HG03159 (cell line): ENCODE data around the gene TUBB1.

Experiments used
- ATAC-seq: cut with Tn5 transposase; IDR thresholded peaks from one replicate; pipeline ENCODE4 v1.9.1; 2021; ENCODE audit warnings: mild to moderate bottlenecking, moderate library complexity; ENCODE audit not compliant: unreplicated experiment

TUBB1 gene

DNA sequence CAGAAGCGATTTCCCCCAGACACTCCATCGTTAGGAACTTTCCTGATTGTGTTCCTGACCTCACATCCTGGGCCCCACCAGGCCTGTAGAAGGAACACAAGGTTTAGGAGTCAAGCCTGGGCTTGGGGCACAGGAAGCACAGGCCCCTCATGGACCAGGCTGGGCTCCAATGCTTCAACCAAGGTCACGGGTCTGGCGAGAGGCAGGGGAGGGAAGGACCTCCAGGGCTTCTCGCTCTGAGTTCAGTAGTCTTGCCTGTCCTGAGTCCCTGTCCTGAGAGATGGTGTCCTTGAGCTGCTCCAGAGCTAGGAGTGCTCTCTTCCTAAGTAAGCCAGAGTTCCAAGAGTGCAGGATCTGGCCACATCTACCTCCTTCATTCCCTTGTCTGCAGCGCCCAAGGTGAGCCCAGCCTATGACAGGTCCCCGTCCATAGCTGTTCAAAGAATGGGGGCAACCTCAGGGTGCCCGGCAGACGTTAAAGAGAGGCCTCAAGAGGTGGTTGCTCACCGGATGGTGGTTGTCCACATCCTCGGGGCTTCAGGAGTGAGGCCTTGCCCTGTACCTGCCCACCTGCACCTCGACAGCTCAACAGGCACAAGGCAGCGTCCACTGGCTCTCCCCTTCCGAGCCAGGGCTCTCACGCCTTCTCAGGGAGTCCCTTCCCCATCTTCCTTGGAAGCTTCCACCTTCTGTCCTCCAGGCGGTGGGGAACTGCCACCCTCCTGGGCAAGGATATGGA lies 1.6 kb upstream of the TUBB1 start:
- no peak for ATAC-seq

DNA sequence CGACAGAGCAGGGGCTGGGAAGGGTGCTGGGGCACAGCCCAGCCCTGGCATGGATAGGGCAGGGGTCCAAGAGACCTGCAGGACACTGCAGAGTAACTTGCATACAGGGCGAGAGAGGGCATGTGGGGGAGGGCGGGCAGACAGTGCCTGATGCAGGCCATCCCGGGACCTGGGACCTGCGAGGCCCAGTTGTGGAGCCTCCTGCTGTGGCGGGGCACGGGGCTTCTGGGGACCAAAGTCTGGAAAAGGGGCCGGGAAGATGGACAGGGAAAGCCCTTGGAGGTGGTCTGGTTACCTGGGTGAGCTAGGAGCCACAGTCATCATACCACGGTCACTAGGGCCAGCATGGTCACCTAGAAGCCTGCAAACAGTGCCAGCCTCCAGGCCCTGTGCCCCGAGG lies 412 bp upstream of the TUBB1 start:
- ATAC-seq, result no peak

DNA sequence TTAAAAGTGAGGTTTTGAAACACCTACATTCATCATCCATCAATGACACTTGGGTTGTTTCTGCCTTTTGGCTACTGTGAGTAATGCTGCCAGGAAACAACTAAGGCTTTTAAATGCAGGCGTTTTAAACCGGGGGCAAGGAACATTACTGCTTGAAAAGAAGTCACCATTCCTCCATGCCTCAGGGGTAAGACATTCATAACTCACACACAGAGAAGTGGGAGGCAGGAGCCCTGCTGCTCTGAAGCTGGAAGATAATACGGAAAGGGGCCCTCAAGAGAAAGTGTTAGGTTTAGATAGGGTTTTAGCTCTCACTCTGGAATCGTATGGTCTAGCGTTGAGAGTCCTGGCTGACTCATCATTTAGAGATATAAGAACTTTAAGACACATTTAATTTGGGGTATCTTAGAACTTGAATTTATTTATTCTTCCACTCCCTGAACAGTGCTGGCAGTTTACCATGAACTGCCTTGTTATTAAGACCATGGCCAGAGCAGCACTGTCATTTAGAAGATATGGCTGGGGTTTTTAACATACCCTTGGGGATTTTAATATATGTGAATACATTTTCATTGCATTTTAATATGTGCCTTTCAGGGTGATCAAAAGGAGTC lies 1.8 kb downstream of the TUBB1 start:
- ATAC-seq, result no peak

DNA sequence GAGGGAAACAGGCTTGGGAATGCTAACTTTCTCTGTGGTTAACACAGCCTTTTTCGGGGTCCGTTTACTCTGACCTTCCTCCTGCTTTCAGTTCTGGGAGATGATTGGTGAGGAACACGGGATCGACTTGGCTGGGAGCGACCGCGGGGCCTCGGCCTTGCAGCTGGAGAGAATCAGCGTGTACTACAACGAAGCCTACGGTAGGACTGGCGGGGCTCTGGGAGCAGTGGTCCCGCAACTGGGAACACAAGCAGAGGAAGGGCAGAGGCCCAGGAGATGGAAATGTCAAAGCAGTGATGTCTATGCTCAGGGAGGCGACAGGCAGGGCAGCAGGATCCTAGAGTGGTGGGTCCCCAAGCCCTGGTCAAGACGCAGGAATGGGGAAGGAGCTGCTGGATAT lies 3.5 kb downstream of the TUBB1 start:
- no peak for ATAC-seq

DNA sequence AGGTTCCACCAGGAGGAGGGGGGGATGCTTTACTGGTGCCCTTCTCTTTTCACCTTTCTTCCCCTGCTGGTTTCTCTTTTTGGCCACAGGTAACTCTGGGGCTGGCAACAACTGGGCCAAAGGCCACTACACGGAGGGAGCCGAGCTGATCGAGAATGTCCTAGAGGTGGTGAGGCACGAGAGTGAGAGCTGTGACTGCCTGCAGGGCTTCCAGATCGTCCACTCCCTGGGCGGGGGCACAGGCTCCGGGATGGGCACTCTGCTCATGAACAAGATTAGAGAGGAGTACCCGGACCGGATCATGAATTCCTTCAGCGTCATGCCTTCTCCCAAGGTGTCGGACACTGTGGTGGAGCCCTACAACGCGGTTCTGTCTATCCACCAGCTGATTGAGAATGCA lies 4.4 kb downstream of the TUBB1 start:
- ATAC-seq, result no peak

DNA sequence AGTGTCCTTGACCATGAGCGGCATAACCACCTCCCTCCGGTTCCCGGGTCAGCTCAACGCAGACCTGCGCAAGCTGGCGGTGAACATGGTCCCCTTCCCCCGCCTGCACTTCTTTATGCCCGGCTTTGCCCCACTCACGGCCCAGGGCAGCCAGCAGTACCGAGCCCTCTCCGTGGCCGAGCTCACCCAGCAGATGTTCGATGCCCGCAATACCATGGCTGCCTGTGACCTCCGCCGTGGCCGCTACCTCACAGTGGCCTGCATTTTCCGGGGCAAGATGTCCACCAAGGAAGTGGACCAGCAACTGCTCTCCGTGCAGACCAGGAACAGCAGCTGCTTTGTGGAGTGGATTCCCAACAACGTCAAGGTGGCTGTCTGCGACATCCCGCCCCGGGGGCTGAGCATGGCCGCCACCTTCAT lies 4.9 kb downstream of the TUBB1 start:
- ATAC-seq, result no peak

DNA sequence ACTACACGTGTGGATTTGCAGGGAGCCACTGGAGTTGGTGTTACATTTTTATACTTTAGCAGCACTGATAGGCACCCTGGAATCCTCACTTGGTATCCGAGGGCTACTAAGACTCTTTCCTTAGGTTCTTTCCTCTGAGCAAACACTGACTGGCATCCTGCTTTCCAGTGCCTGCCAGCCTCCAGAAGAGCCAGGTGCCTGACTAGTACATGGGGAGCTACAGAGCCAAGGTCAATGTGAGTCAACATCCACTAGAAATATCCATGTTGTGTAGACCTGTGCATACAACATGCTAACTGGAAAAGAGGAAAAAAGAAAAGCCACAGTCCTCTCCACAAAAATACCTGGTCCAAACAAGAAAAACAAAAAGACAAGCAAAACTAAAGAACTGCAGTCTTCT lies 5.9 kb downstream of the TUBB1 start:
- ATAC-seq, result no peak

DNA sequence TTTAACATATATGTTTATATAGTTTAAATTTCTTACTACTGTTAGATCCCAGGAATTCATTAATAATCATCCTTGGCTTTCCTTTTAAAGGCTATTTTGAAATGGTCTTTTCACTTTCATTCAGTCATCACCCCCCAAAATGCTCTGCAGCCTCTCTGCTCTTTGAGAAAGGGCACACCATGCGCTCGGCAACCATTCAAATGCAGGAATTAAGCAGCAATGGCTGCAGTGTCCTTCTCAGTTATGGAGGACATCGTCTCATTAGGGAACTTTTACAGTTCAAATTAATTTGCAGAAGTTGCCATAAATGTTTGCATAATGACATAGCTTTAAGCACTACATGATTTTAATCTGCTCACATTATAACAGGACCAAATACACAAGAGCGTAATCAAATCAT lies 6.3 kb downstream of the TUBB1 start:
- ATAC-seq, result no peak

DNA sequence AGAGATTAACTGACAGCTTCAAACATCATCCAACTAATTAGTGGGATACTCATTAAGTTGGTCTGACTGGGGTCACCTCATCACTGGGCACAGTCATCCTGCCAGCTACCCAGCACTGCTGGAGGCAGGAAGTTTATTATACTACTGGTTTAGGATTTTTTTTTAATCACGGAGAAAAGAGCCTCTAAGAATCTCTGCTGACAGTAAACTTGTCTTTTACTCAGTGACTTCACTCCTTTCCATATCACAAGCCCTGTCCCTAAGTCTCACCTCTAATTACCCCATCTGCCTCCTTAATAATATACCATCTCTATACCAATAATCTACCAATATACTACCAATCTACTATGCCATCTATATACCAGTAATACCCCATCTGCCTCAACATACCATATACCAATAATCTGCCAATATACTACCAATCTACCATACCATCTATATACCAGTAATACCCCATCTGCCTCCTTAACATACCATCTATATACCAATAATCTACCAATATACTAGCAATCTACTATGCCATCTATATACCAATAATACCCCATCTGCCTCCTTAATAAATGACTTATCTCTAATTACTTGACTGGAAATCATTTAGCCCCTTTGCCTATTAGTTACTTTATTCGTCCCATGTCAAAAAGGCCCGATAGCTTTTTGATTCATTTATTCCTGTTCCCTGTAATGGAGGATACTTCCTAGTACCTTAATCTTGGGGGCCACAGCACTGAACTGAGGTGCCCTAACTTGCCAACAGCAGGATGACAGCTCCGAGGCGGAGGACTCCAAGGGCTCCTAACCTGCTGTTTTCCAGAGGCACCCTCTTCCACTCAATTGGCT lies 7.9 kb downstream of the TUBB1 start:
- no peak for ATAC-seq

DNA sequence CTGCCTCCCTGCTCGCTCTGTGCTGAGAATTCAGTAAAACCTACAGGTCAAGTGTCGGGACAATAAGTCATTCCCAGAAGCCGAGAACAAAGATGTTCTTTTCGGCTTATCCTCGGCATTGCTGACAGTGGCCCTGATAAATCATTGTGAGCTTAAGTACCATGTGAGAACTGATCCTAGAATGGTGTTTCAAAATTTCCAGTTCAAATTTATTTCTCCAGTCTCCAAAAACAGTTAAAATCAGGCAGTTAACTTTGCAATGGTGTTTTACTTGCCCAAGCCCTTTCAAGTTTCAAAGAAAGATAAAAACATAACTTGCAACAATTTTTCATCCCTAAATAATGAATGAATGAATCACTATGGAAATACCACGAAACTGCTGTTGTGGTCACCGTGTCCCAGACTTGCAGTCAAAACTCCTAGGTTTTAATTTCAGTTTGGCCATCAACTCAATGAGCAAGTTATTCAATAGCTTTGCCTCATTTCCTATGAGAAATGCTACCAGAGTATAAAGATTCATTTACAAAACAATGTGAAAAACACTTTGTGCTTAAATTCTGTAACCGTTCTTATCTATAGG lies 8.6 kb downstream of the TUBB1 start:
- ATAC-seq, result no peak

DNA sequence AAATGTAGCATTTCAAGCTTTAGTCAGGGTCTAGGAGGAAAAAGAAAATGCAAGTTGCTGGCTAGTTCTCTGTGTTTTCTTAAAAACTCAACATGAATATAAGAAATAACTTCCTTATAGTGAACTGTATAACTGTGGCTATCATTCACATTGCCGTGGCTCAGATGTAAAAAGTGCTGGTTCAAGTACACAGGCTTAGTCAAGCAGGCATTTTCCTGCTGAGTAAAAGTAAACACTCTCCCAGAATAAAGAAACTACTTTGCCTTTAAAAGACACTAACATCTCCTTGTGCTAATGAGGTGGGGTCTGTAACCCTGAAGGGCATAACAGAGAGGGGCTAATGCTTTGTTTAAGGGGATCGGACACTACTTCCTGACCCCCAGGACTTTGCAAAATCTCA lies 9.6 kb downstream of the TUBB1 start:
- no peak for ATAC-seq

DNA sequence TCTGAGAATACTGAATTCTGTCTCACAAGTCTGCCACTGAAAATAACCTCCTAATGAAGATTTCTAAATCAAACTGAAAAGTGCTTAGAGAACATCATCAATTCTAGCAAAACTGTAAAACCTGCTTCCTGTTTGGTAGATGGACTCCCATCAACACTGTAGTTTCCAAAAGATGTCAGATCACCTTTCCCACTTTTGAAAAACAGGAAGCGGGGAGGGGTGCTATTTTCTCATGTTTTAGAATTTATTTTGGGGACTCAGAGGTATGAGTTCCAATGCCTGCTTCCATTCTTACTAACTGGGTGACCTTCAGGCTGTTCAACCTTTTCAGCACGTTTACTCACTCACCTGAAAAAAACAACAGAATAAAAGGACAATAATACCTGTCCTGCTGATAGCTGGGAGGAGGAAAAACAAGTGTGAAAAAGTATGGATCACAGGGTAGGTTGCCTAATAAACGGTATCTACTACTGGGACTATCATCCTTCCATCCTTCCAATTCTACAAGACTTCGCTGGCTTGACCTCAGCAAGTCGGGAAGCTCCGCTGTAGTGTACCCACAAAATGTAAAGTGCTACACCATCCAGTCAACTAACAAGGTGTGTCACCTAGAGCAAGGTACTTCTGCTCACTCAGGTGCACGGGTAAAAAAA lies 11.8 kb downstream of the TUBB1 start:
- ATAC-seq, result no peak

DNA sequence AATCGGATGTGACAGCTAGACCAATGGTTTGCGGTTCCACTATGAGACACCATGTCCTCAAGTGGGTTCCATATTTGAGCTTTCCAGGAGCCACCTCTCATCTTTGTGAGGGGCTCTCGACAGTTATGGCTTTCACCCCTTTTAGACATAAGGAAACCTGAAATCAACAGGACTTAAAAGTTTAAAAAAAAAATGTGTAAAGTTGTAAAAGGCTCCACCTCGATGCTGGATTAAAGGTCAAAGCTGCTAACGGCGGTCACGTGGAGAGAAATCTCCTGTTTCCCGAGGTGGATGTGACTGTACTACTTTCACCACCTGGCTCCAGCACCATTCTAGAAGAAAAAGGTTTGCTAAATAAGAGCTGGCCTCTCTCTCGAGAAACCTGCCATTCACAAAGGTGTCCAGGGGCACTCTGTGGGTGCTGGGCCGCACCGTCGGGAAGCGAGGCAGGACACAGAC lies 12.4 kb downstream of the TUBB1 start:
- ATAC-seq, result no peak

DNA sequence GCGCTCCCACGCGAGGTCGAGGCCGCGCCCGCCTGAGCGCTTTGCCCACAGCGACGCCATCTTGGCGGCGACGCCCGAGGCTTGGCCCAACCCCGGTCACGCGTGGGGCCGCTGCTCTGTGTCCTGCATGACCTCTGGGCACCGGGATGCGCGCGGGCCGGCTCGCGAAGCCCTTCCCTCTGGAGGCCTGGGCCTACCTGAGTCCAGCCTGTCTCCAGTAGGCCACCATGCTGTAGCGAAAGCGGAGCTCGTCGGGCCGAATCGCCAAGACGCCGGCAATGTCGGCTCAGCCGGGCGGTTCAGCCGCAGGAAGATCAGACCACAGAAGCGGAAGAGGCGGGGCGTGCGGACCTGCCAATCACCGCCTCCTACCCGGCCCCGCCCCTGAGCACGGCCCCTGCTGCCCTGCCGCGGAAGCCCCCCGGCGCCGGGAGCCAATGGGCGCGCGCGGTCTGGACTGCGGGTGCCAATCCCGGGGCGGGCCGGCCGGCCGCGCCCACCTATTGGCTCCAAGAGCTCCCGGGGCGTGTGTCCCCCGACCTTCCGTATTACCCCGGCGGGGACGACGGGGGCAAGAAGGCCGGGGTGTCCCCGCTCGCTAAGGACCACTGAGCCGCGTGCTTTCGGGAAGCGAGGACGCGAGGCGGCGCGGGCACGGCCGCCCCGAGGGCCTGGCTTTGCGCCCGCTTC lies 12.9 kb downstream of the TUBB1 start, which contains the start of gene ATP5F1E:
Gene ATP5F1E, minus strand, starts transcription at position 313 of the 690 bp plus-strand sequence. Its CDS starts 84 bp downstream, at position 229.
- ATAC-seq, result peak; percentile 93

DNA sequence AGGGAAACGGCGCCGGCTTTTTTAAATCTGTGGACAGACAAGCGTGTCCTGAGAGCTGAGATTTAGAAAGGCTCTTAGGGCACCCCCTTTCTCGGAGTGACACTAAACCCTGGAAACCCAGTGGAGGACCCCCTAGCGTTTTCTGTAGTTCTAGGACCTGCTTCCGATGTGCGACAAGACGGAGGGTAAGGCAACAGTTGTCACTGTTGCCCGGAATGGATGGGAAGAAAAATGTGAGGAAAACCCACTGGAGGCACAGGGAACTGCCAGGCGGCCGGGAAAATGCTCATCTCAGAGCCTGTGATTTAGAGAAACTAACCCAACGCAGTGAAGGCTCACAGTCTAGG lies 13.5 kb downstream of the TUBB1 start:
- no peak for ATAC-seq

DNA sequence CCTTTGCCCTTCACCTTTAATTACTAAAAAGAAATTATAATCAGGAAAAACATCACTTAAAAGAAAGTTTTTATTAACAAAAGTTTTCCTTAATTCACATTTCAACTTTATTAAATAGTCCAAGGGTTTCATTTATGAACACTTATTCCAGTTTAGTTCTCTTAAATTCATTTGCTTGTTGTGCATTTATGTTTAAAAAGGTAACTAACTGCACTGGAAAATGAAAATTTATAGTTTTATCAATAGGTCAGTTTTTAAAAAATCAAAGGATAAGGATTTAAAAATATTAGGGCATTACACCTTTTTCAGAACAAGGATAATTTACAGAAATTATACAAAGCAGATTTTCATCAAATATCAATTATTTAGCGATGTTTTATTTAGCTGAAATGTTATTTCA lies 13.9 kb downstream of the TUBB1 start:
- no peak for ATAC-seq

DNA sequence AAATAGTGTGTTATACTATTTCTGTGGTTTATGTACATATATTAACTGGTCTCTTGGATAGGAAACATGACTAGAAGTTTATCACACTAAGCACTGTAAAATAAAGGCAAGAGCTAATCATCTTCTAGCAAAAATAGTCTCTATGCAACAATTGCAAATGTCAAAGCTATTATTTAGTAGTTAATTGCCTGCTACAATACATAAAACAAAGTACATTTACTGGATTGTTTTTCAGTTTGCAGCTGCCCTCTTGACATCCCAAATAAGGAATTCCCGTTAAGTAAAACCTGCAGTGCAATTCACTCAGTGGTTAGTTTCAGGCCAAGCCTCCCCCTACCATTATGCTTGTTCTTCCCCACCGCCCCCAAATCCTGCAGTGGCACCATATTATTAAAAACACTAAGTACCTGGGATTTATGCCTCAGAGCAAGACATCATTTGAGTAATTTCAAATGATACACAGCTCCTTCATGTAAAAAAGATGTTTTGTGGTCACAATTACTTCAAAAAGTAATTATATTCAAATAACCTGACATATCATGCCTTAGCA lies 14.5 kb downstream of the TUBB1 start:
- ATAC-seq, result no peak

DNA sequence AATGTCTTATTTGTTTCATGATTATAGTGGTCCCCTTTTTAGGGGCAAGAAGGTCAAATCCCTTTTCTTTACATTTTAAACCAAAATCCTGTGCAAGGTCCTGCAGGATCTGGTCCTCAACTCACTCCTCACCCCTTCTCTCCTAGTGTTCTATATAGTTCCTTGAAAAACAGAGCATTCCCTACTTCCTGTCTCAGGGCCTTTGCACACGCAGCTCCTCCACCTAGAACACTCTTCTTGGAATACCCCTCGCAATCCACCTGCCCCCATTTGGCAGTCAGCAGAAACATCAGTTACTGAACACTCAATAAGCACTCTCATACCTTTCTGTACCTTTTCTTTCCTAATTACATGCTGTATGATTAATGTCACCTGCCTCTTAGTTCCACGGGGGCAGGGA lies 16.2 kb downstream of the TUBB1 start:
- ATAC-seq, result no peak

DNA sequence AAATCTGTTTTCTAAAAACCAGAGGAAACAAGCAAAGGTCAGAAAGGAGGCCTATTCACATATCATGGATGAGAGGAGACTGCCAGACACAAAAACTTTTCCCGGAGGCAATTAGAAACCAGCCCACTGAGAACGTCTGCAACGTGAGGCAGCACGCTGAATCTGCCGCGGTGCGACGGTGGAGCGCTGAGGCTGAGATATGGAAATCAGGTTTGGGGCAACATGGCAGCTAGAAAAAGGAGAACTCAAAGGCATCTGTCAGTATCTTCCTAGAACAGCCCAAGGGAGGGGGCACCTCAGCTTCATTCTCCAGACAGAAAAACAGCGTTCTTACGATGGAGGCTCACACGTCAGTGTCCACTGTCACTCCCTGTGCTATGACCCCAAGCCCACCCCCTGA lies 18.2 kb downstream of the TUBB1 start:
- no peak for ATAC-seq

DNA sequence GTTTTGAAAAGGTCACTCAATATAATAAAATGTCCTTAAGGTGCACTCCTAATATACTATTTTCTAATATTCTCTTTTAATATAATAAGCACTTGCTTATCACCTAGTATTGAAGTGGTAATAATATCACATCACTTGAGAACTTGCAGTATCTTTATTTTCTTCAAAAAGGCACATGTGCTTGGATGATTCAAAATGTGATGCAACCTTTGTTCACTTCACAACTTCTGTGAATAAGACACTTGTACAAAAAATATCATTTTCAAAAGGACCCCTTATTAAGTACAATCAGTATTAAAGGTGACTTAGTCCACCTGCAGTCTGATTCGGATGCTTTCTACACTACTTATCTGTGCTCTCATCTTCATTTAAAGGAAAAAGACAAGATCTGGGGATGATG lies 20.0 kb downstream of the TUBB1 start:
- no peak for ATAC-seq
